Amygdala (tissue), 56 donors: ENCODE measurements around the gene SLC39A1.

Source experiments
- DNase-seq, 56 donors: peaks; one replicate each; lab custom pipeline; 2025; lab: John Stamatoyannopoulos, UW

The SLC39A1 gene

DNA sequence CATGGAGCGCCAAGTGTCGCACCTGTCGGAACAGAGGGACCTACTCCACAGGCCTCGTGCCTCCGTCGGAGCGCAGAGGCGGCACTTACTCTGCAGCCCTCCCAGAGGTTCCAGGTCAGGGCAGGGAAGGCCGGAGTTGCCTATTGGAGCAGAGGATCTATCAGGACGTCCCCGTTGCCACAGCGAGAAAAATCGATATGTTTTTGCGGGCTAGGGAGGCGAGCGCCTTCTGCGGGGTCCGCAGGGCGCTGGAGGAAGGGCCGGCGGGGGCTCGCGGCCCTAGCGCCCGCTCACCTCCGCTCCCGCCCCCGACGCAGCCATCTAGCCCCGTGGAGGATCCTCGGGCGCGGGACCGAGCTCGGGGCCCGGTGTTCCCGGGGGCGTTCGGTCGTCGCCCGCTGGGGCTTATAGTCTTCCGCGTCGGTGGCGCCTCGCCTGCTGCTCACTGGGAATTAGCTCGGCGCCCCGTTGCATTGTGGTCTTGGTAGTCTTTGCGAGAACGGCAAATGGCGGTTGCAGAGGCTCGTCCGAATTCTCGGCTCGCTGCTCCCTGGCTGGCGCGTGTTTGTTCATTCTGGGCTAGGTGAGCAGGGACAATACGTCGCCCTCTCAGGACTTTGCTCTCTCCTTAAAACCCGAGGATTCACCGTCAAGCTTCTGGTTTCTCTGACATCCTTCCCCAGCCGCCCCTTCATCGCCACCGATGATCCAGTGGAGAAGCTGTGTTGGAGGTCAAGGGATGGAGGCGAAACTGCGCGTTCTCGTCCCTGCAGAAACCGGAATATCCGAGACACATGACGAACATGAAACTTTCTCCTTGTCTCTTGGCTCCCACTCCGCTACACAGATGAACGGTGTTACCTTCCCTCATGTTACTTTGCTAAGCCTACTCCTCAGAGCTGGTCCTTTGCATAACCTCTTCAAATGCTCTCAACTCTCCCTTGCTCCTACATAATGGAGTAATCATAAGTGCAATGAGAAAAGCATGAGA lies 14.2 kb upstream of the SLC39A1 start, which contains the start of gene JTB:
Gene JTB (minus strand): TSS at position 425 of the 991 bp plus-strand sequence. CDS start 422 bp downstream, at position 3.
- DNase-seq = peak; percentile 31 to 92 (median 79)

DNA sequence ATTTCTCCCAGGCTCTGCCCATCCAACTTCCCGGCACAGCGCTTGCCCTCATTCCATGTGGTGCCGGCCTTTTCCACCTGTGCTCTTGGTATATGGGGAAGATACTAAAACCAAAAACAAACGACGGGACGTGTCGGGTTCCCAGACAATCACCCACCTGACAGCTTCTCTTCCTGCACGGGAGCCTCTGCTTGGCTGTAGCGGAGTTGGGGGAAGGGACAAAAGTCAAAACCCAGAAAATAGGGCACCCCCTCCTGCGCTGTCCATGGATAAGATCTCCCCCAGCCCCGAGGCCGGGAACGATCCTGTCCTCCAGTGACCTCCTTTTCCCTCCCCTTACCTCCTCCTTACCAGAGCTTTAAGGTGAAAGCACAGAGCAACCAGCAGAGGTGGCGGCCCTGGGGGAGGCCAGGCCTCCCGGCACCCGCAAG lies 13.5 kb upstream of the SLC39A1 start:
- peak in 2 of 56 donors; percentile 5 to 14 for DNase-seq

DNA sequence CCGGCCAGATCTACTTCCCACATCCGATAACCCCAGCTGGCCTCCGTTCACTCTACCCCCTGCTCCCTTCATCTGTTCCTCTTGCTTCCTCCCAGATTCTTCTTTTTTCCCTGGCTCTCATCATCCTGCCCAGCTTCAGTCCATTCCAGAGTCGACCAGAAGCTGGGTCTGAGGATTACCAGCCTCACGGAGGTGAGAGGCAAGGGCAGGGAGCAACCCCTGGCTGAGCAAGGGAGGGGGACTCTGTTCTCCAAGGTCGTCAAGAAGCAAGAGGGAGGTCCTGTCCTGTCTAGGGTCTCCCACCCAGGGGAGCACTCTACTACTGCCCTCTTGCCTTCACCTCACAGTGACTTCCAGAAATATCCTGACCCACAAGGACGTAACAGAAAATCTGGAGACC lies 10.2 kb upstream of the SLC39A1 start:
- DNase-seq = no peak

DNA sequence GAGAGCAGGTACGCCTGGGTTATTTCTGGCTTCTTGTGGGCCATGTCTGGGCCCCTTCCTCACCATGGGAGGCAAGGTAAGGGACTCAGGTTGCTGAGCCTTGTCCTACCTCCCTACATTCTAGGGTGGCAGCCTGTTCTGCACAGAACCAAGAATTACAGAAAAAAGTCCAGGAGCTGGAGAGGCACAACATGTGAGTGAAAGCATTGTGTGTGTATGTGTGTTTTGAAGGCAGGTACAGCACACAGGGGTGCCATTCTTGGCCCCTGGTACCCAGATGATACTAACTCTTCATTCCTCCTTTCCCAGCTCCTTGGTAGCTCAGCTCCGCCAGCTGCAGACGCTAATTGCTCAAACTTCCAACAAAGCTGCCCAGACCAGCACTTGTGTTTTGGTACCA lies 9.7 kb upstream of the SLC39A1 start:
- DNase-seq = no peak

DNA sequence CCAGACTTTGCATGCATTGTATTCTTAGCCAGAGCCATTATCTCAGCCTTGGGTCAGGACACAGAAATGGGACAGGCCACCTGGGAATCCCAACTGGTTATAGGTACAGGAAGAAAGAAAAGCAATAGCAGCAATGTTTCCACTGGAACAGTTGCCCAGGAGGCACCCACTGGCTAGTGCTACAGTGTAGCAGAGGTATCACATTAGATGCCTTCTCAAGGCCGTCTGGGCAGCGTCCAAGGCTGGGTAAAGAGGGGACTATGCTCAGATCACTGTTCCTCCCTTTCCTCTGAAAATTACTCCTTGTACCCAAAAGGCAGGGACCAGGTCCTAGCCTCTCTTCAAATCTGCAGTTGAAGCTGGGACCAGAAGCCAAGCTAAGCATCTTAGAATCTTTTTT lies 7.0 kb upstream of the SLC39A1 start:
- DNase-seq = no peak

DNA sequence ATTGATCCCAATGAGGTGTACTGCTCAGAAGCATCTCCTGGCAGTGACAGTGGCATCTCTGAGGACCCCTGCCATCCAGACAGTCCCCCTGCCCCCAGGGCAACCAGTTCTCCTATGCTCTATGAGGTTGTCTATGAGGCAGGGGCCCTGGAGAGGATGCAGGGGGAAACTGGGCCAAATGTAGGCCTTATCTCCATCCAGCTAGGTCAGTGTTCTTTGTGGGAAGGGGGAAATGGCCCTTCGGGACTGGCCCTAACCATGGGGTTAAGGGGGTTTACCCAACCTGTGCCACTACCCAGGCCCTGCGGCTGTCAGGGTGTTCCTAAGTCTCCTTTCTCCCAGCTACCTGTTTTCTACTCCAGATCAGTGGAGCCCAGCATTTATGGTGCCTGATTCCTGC lies 5.6 kb upstream of the SLC39A1 start:
- no peak for DNase-seq

DNA sequence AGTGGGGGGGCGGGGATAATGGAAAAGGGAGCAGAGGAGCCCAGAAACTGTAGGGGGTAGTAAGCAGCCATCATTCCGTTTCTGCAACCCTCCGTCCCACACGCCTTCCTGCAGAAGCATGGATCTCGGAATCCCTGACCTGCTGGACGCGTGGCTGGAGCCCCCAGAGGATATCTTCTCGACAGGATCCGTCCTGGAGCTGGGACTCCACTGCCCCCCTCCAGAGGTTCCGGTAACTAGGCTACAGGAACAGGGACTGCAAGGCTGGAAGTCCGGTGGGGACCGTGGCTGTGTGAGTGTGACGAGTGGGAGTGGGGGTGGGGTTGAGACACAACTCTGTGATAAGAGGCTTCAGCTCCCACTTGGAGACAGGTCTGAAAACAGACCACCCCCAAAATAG lies 5.1 kb upstream of the SLC39A1 start:
- no peak for DNase-seq

DNA sequence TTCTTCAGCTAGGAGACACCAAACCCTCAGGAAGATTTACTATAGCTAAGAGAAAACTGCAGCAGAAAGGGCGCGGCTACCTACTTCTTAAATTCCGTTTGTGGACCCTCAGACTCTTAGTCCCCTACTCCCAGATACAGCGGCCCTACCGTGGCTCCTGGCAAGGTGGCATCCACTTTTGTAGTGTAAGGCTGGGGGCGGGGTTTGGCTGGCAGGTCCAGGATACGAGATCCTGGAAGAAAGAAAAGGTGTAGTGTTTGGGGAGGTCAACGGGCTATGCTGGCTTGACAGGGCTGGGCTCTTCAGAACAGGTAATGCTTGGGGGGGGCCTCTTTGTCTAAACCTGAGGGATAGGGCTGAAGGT lies 4.6 kb upstream of the SLC39A1 start:
- DNase-seq = peak in 1 of 56 donors; percentile 56

DNA sequence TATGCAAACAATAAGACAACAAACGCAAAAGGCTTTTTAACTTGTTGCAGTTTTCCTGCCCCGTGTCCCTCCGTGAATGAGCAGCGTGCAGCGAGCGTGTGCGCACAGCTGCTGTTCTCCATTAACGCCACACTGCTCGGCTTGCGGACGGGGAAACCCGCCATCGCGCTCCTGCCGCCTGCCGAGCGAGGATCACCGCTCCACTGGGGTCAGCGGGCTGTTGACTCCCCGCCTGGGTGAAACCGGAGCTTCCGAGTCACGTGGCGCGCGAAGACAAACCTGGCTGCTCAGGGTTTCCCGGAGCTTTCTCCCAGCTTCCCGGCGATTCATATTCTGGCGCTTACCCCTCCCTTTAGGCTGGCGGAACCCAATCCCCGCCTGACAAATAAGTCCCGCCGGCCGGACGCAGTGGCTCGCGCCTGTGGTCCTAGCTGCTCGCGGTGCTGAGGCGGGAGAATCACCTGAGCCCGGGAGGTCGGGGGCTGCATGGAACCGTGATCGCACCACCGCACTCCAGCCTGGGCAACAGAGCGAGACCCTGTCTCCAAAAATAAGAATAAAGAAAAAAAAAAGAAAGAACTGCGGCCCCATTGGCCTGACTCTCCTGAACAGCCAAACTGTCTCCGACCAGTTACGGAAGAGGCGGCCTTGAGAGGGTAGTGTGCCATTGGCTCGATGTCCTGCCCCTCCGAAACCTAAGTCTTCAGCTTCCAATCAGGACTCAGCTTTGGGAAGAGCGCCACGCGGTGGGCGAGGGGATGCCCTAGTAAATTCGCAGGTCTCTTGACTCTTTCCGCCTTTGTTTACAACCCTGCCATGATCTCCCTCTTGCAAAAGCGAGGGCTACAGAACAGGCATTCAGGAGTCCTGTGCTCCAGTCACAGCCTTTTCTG lies 4.0 kb upstream of the SLC39A1 start, which contains the start of gene CREB3L4:
Gene CREB3L4 (plus strand): TSS at position 796 of the 893 bp plus-strand sequence. CDS start 624 bp downstream, outside the sequence.
- DNase-seq = peak in 55 of 56 donors; percentile 76 to 96 (median 88)

DNA sequence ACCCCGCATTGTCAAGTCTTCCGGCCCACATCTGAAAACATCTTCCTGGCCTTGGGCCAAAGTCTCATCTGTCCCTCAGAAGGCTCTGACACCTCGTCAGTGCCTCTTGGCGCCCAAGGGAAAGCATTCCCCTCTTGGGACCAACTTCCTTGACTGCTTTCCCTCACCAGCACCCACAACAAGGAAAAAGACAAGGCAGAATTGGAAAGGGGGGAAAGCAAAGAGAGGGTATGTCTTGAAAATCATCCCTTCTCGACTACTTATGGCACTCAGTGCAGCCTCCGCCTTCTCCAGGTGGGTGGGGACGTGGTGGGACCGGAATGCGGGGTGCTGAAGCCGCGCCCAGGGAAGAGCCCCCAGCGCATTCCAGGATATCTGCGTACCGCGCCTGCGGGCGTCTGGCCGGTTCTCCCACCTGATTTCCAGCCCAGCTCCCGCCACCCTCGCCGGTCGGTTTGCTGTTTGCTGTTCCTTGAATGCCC lies 554 bp upstream of the SLC39A1 start:
- peak in 5 of 56 donors; percentile 14 to 52 (median 38) for DNase-seq

DNA sequence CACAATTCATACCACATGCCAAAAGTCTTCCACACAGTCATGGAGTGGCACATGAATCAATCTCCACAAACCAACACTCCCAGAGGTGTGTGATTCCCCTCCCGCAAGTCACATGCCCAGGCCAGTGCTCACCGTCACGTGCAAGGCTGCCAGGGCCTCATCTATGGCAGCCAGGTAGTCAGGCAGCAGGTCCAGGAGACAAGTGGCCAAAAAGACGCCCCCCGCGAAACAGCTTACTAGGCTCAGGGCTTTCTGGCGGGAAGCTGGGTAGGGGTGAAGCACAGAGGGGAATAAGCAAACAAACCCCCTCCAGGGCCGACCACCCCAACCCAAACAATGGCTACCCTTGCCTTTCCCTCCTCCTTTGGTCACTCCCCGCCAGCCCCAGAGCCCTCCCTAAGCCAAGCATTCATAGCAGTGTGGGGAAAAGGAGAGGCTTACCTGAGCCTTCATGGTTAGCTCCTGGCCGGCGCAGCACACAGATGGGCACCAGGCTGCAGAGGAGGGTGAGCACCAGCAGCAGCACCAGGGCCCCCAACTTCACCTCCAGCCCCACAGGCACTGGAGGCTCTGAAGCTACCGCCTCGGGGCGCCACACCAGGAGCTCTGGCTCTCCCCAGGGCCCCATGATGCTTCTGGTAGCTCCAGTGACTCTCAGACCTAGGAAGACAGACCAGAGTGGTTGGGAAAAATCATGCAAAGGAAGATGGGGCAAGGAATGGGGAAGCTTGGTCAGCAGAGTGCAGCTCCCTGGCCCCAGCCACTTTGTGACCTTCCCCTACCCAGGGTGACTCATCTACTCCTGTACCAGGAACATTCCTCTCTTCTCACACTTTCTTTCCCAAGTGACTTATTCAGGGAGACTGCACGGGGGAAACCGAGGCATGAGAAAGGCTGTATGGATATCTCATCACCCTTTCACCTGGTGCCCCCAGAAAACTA lies 978 bp downstream of the SLC39A1 start:
- no peak for DNase-seq

DNA sequence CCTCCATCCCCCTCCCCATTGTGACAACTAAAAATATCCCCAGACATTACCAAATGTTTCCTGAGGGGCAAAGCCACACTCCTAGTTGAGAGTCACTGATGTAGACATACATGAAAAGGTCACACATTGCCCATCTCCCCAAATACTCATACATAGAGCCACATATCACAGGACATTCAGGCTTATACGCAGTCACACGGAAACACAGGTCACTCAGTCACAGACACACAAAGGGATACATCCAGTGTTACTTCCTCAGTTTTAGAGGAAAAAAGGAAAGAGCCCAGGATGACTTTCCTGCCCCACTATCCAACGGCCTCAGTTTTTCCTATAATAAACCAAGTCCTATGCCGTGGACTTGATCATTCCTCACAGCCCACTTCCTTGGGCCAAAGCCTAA lies 1.9 kb downstream of the SLC39A1 start:
- DNase-seq = no peak

DNA sequence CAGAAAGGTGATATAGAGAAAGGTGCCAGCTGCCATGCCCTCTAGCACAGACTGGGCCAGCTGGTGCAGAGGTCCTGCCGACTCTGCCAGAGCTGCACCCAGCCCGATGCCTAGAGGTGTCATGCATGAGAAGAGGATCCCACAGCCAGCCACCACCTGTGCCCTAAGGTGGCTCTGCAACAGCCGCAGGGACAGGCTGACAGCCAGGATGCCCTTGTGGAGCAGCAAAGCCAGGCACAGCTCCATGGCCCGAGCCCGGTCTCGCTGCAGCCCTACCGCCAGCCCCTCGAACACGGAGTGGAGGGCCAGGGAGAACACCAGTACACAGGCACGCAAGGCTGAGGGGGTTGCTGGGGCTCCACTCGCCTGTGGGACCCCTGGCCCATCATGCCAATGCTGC lies 3.1 kb downstream of the SLC39A1 start:
- DNase-seq = no peak

DNA sequence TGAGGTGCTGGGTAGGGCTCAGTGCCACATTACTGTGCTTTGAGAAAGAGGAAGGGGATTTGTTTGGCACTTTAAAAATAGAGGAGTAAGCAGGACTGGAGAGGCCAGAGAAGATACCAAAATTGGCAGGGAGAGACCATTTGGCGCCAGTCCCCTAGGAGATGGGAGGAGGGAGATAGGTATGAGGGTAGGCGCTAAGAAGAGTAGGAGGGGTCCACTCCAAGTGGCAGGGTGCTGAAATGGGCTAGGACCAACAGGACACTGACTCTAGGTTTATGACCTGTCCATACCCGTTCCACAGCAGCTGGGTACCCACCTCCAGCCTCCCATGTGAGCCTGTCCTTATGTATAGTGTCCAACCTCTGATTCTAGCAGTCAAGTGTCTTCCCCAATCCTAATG lies 3.9 kb downstream of the SLC39A1 start:
- DNase-seq = no peak

DNA sequence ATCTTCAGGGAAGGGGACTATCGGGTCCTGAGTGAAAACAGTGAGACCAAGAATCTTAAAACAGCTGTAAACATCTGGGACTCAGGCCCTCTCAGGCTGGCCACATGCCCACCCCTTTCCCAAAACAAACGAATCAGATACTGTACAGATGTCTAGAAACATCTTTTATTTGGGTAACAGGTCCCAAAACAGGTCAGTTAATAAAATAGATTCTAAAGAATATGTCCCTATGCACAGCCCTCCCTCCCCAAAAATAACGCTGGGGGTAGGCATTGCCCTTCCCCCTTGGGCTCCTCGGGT lies 4.4 kb downstream of the SLC39A1 start:
- peak in 2 of 56 donors; percentile 62 to 73 for DNase-seq

DNA sequence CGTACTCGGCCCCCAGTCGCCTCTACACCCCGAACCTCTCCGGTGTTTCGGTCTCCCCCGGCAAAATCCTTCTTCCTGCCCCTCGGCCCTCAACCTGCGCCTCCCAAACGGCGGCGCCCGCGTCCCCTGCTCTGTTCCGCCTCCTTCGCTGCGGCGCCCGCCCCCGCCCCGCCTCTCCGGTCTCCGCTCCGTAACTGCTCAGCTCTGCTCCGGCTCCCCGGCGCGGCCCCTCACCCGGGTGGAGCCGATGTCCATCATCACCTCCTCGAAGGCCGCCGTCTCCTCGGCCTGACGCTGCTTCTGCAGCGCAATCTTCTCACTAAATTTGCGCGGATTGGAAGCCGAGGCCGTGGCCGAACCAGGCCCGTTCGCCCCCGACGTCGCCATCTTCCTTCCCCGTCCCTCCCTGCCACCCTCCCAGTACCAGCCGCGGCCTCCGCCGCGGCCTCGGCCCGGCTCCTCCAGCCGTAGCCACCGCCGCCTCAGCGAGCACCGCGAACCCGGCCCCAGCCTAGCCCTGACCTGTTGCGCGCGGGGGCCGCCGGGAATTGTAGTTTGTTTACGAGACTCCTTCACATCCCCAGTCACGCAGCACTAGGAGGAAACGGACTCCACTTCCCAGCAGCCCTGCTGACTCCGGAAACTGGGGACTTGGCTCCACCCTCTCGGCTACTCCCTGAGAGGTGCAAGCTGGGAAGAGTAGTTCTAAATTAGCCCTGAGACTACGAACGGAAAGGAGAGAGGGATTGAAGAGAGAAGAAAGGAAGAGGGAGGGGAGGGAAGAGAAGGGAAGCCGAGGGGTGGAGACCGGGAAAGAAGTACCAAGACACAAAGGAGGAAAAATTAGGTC lies 5.0 kb downstream of the SLC39A1 start, which contains the start of gene CRTC2:
Gene CRTC2 (minus strand): TSS at position 502 of the 850 bp plus-strand sequence. CDS start 115 bp downstream, at position 387.
- peak; percentile 65 to 100 (median 97) for DNase-seq

DNA sequence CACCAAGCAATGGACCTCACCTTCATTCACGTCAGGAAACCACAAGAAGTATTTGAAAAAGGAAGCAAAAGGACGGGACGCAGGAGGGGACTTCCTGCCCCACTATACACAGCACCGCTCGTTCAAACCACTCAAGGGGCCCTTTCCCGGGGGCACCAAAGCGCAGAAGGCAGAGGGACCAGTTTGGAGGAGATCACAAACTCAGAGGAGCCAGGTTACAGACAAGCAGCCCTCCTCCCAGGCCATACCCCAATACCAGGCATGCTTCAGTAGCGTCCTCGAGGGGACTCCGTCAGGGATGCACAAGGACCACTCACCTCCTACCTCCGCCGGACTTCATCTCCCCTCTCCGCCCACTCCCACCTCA lies 5.6 kb downstream of the SLC39A1 start:
- peak in 1 of 56 donors; percentile 44 for DNase-seq

DNA sequence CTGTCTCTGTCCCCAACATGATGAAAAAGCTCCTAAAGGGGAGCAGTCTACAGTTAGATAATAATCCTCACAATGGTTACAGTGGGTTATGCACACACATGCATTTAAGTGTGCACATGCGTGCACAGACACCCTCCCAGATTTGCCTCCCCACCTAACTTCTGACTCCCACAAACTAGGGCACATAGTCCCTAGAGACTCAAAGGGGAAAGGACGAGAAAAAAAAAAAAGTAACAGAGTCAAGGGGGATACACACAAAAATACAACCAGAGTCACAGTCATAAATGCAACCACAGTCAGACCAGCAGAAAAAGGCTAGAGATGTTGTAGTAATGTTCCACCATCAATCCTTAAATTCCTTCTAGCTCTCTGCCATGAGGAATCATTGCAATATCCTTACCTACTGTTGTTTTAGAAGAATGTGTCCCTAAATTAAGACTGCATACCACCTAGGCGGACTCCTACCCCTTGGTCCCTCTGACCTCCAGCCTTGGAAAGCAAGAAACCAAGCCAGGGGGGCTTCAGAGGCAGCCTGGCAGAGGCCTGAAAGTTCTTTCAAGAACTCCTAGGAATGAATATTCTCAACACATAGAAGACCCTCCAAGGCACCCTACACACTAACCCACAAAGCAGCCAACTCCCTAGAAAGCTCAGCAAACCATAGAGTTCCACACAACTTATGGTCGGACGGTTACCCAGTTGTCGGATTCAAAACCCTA lies 6.2 kb downstream of the SLC39A1 start:
- no peak for DNase-seq
